Brain microvascular endothelial cell (primary cell): ENCODE data around the gene EXOC4.

Source experiments
- DNase-seq: peaks from one replicate; pipeline ENCODE4 v3.0.0-alpha.2; 2020
- H3K27ac ChIP-seq: fragments of 250-450 bp; sonication (Bioruptor Pico); 2 replicates; pipeline ENCODE4 v1.5.1; 2020; ENCODE audit warnings: mild to moderate bottlenecking, moderate library complexity
- H3K27me3 ChIP-seq: fragments of 250-450 bp; sonication (Bioruptor Pico); replicated peaks from 2 replicates; pipeline ENCODE4 v1.5.1; 2020; ENCODE audit warnings: mild to moderate bottlenecking
- H3K36me3 ChIP-seq: fragments of 250-450 bp; sonication (Bioruptor Pico); replicated peaks from 2 replicates; pipeline ENCODE4 v1.5.1; 2020; ENCODE audit warnings: mild to moderate bottlenecking
- H3K4me3 ChIP-seq: 2 replicates; pipeline ENCODE4 v1.5.1; 2011; ENCODE audit warnings: low read depth, mild to moderate bottlenecking, control low read depth, low read length, moderate library complexity
- CTCF ChIP-seq: IDR thresholded peaks from 2 replicates; pipeline ENCODE4 v1.5.1; 2011; ENCODE audit warnings: low read depth, mild to moderate bottlenecking, moderate library complexity, low read length, control low read depth, inconsistent platforms; ENCODE audit errors: missing control alignments
- in situ Hi-C: cut with HindIII; loops from 2 replicates; pipeline ENCODE4 v1.10.0; 2017; ENCODE audit warnings: low sequenced_read_pairs, low pct_ligation_motif_present

EXOC4 gene

DNA sequence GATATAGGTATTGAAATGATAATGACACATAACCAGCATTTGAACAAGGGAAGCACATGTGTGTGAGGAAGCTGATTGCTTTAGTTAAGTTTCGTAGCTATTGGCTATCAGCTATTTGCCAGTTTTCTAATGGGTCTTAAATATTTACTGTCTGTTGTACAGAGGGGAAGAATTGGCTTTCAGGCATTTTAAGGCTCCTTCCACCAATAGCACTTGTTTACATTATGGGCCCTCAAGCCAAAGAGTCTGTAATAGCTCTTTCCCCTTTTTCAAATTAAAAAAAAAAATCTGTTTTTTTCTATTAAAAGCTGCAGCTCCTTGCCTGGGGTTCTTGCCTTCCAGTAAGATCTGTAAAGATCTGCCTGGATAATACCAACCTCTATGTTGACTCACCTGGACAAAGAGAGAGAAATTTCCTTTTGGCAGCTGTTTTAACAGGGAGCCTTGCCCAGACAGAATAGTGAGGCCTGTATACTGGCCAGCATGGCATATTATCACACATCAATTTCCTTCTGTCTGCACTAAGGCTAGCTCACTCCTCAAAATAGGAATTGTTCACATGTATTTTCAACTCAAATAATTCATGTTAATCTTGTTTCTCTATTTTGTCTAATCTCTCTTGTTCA lies 769.5 kb downstream of the EXOC4 start:
- Histone ChIP-seq H3K27ac (no peak overlapping the region), H3K4me3 (no peak overlapping the region), H3K36me3 (no peaks in the 10 kb centered on the region), H3K27me3 (no peaks in the 10 kb centered on the region)
- in situ Hi-C loops: no loop called here
- no peak for TF ChIP-seq CTCF
- DNase-seq: no peak

DNA sequence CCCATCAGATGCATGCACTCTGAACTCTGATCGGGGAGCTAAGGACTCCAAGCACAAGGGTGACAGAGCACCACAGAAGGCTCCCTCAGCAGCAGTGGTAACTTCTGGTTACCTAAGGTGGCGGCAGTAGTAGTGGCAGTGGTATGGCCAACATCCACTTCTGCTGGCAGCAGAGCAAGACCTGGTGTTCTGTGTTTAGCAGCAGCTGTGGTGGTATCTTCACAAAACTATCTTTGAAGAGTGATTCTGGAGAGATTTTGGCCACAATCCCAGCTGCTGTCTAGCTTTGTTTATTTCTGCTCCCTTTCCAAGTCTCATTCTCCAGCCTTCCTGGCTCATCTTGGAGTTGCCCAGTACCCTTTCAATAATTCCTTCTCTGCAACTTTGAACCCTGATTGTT lies 771.9 kb downstream of the EXOC4 start:
- H3K36me3 ChIP-seq: no peaks in the 10 kb centered on the region
- no peak overlapping the region for H3K27ac ChIP-seq
- no peak for TF ChIP-seq CTCF
- DNase-seq: no peak
- in situ Hi-C loops: no loop called here
- H3K4me3 ChIP-seq: no peak overlapping the region
- H3K27me3 ChIP-seq: no peaks in the 10 kb centered on the region

- Histone ChIP-seq H3K27ac (no peak overlapping the region), H3K36me3 (no peaks in the 10 kb centered on the region), H3K4me3 (no peak overlapping the region), H3K27me3 (no peaks in the 10 kb centered on the region)
- in situ Hi-C loops: no loop called here
- DNase-seq: no peak
- TF ChIP-seq CTCF: no peak
Observed at GRCh38 chr7:134028853-134029252, 776.0 kb downstream of the EXOC4 start.

DNA sequence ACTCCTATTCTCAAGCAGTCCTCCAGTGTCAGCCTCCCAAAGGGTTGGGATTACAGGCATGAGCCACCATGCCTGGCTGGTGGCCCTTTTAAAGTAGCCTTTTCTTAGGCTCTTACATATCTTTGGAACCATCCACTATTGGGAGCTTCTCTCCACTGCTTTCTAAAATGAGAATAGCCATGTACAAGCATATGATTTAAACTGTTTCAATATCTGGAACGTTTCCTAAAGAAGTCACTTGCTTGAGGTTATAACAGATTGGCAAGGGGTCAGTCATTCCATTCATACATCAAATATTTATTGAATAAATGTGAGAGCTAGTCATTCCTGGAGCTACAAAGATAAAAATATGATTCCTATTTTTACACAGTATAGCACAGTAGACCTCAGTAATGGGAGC lies 776.9 kb downstream of the EXOC4 start:
- Histone ChIP-seq H3K27me3 (no peaks in the 10 kb centered on the region), H3K4me3 (no peak overlapping the region), H3K27ac (no peak overlapping the region), H3K36me3 (no peaks in the 10 kb centered on the region)
- in situ Hi-C loops: no loop called here
- no peak for DNase-seq
- TF ChIP-seq CTCF: no peak

- no peak overlapping the region for H3K27ac ChIP-seq
- H3K36me3 ChIP-seq: no peaks in the 10 kb centered on the region
- H3K4me3 ChIP-seq: no peak overlapping the region
- no peaks in the 10 kb centered on the region for H3K27me3 ChIP-seq
- in situ Hi-C loops: no loop called here
- DNase-seq: no peak
- no peak for TF ChIP-seq CTCF
Observed at GRCh38 chr7:134030460-134030865, 777.6 kb downstream of the EXOC4 start.
